ENCODE measurements around the gene DNMT3A. TPM values are rescaled to one million over a fixed set of nuclear protein-coding genes. Genes with fewer than 3 reads are reported as not detected.

DNMT3A gene
- total and polyA plus RNA-seq, 2 of the 8 experiments (the other 6 are each of a cell fraction or from before 2014, with no cell fraction given) = 33.6 to 178 TPM

DNA sequence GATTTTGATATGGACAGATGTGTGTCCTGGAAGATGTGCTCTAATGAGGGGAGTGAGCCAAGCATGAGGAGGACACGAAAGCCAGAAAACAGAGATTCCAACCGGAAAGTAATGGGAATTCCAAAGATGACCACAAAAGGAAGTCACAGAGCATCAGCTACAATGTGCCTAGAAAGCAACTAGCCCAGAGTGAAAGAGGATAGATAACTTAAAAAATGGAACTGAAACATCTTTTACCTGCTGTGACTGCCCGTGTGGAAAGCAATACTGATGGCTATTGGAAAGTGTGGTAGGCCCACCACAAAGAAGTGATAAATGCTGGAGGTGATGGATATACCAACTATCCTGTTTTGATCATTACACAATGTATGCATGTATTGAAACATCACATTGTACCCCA is 21.6 kb downstream of the DNMT3A start:
- no peak overlapping the region for H2BK12ac ChIP-seq (ENCODE audit: low read depth, low read length)
- no peak overlapping the region for H2AK5ac ChIP-seq (ENCODE audit: low read depth, low read length)
- H4K91ac ChIP-seq (replicated peaks; ENCODE audit: insufficient read length, low read length) = no peak overlapping the region
- no peak overlapping the region for H3K4ac ChIP-seq (replicated peaks; ENCODE audit: insufficient read length, low read depth, low read length)
- WGBS, 2 experiments (ENCODE audit: extremely low coverage in 1 of 2, insufficient coverage in 1 of 2, insufficient read length in 1 of 2, insufficient replicate concordance in 2 of 2, low coverage in 1 of 2, low lambda C conversion rate in 2 of 2, missing lambda C conversion rate in 1 of 2) = 91% methylated on average over 3 of the region's 3 CpGs; no CpG with 5 or more reads in 1 of the 2 experiments
- H4K8ac ChIP-seq (ENCODE audit: extremely low read depth, insufficient read depth, low read length) = no peak overlapping the region
- H2BK20ac ChIP-seq (ENCODE audit: low read length) = no peak overlapping the region
- TF ChIP-seq GABPA (IDR thresholded peaks at IDR 0.05; ENCODE audit: borderline replicate concordance, insufficient read depth, low read length) (no peak), CTBP2 (IDR thresholded peaks at IDR 0.05; ENCODE audit: borderline replicate concordance, insufficient read depth, insufficient read length, low read length) (no peak), CBX5 (IDR thresholded peaks at IDR 0.05; ENCODE audit: low read depth, low read length) (no peak), TAF1 (IDR thresholded peaks at IDR 0.05; ENCODE audit: low read depth, low read length) (no peak), RXRA (IDR thresholded peaks at IDR 0.05; ENCODE audit: insufficient read depth, low read depth, low read length) (no peak), POLR2AphosphoS5 (IDR thresholded peaks at IDR 0.05; ENCODE audit: low read depth, low read length) (no peak), ASH2L (IDR thresholded peaks at IDR 0.05; ENCODE audit: low read length) (no peak), SAP30 (IDR thresholded peaks at IDR 0.05; ENCODE audit: insufficient read depth, insufficient replicate concordance, low read length) (no peak), SIRT6 (IDR thresholded peaks at IDR 0.05; ENCODE audit: low read length) (no peak), EP300 (IDR thresholded peaks at IDR 0.05; ENCODE audit: borderline replicate concordance in 1 of 2, low read depth in 2 of 2, low read length in 2 of 2) (no peak), POLR2A (IDR thresholded peaks at IDR 0.05; ENCODE audit: control extremely low read depth in 1 of 2, low read depth in 2 of 2, low read length in 2 of 2) (no peak), JUND (IDR thresholded peaks at IDR 0.05; ENCODE audit: low read length) (no peak)
- TF ChIP-seq, protein P1, sequence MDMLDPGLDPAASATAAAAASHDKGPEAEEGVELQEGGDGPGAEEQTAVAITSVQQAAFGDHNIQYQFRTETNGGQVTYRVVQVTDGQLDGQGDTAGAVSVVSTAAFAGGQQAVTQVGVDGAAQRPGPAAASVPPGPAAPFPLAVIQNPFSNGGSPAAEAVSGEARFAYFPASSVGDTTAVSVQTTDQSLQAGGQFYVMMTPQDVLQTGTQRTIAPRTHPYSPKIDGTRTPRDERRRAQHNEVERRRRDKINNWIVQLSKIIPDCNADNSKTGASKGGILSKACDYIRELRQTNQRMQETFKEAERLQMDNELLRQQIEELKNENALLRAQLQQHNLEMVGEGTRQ (IDR thresholded peaks at IDR 0.05; ENCODE audit: low read length) = no peak
- H3K4me2 ChIP-seq (ENCODE audit: insufficient read depth in 1 of 2, low read depth in 2 of 2, low read length in 2 of 2) = no peak overlapping the region
- no peak overlapping the region for H3K23ac ChIP-seq (ENCODE audit: insufficient read length)
- H2BK5ac ChIP-seq (ENCODE audit: low read depth, low read length) = no peak overlapping the region
- H3K4me1 ChIP-seq (replicated peaks in 1 of 4; ENCODE audit: control insufficient read depth in 3 of 4, insufficient read depth in 4 of 4, low read length in 3 of 4) = peaks cover 6 to 13% (median 11%) of the 10 kb centered on the region in 4 experiments
- H3K56ac ChIP-seq (replicated peaks; ENCODE audit: insufficient read length, low read depth, low read length) = no peak overlapping the region
- H3K4me3 ChIP-seq (ENCODE audit: extremely low read depth in 1 of 4, insufficient read depth in 2 of 4, low read depth in 3 of 4, low read length in 4 of 4) = no peak overlapping the region
- H4K5ac ChIP-seq (ENCODE audit: insufficient read length, low read depth, low read length) = no peak overlapping the region
- no peak overlapping the region for H2BK120ac ChIP-seq (replicated peaks; ENCODE audit: low read depth, low read length)
- ChIA-PET CTCF (ENCODE audit: partially characterized antibody) (no interaction called here), POLR2A (ENCODE audit: partially characterized antibody) (interaction anchor here (1.0 kb wide), 1 partner anchor 73 kb away, joined by 3 read pairs; no protein-coding TSS in a partner anchor)
- no peak overlapping the region for H2AFZ ChIP-seq (ENCODE audit: low read length)
- H3K23me2 ChIP-seq (ENCODE audit: low read depth, low read length) = no peaks in the 10 kb centered on the region
- no peak overlapping the region for H3K18ac ChIP-seq (ENCODE audit: extremely low read depth, low read length)
- DNase-seq (ENCODE audit: low read depth in 1 of 2, low spot score in 2 of 2) (no peak), FAIRE-seq (no peak)
- H3K27me3 ChIP-seq (replicated peaks in 1 of 4; ENCODE audit: control insufficient read depth in 3 of 4, extremely low read depth in 1 of 4, insufficient read depth in 3 of 4, low read length in 3 of 4) = no peaks in the 10 kb centered on the region; a peak in 1 of 7 replicates
- H3K79me1 ChIP-seq (ENCODE audit: low read depth, low read length) = no peaks in the 10 kb centered on the region; the same call in 1 of the 2 replicates
- no peak overlapping the region for H3K9ac ChIP-seq (replicated peaks in 1 of 4; ENCODE audit: extremely low read depth in 1 of 4, low read depth in 3 of 4, low read length in 3 of 4)
- no peaks in the 10 kb centered on the region for H3K9me3 ChIP-seq (ENCODE audit: insufficient read depth in 2 of 2, low read depth in 1 of 2, low read length in 1 of 2)
- no peaks in the 10 kb centered on the region for H3K79me2 ChIP-seq (ENCODE audit: control insufficient read depth in 1 of 2, insufficient read depth in 2 of 2, low read length in 2 of 2)
- no peak overlapping the region for H2BK15ac ChIP-seq (ENCODE audit: low read length)
- no peaks in the 10 kb centered on the region for H3K36me3 ChIP-seq (ENCODE audit: control insufficient read depth in 2 of 4, insufficient read depth in 4 of 4, low read length in 3 of 4)
- H4K20me1 ChIP-seq (replicated peaks in 1 of 2; ENCODE audit: control insufficient read depth in 1 of 2, insufficient read depth in 2 of 2, low read length in 2 of 2) = no peaks in the 10 kb centered on the region
- H3K27ac ChIP-seq (ENCODE audit: low read depth, low read length) = no peak overlapping the region
- H3K14ac ChIP-seq (ENCODE audit: insufficient read length) = no peak overlapping the region
